ENCODE results near the gene SMYD3. TPM values are rescaled to one million over a fixed set of nuclear protein-coding genes. Genes with fewer than 3 reads are reported as not detected.

SMYD3 gene
- total RNA-seq, 1 experiment from 2014 or later, result 35.1 TPM

- Mint-ChIP-seq H3K4me3 (ENCODE audit: low read depth, unreplicated experiment) (no peak overlapping the region), H3K27me3 (ENCODE audit: unreplicated experiment) (no peaks in the 10 kb centered on the region), H3K4me1 (ENCODE audit: low read depth, unreplicated experiment) (no peaks in the 10 kb centered on the region), H3K27ac (ENCODE audit: unreplicated experiment) (no peak overlapping the region), H3K36me3 (ENCODE audit: insufficient read depth, unreplicated experiment) (no peaks in the 10 kb centered on the region), H3K9me3 (ENCODE audit: low read depth, unreplicated experiment) (no peaks in the 10 kb centered on the region)
- CTCF ChIA-PET, result no interaction called here
- BruUV-seq (replicated peaks), result no TSS peak
- intact Hi-C loops (cut with micrococcal nuclease; ENCODE audit: unreplicated experiment), result no loop called here
- TF ChIP-seq CTCF (IDR thresholded peaks at IDR 0.05; ENCODE audit: unreplicated experiment), result no peak
- DNase-seq, result no peak
These were observed 733.7 kb downstream of the SMYD3 start for GRCh38 chr1:245773344-245773743.

- no peak for TF ChIP-seq CTCF (IDR thresholded peaks at IDR 0.05; ENCODE audit: unreplicated experiment)
- intact Hi-C loops (cut with micrococcal nuclease; ENCODE audit: unreplicated experiment), result no loop called here
- no peak for DNase-seq
- no peaks in the 10 kb centered on the region for H3K27me3 Mint-ChIP-seq (ENCODE audit: unreplicated experiment)
- CTCF ChIA-PET, result no interaction called here
- H3K36me3 Mint-ChIP-seq (ENCODE audit: insufficient read depth, unreplicated experiment), result no peaks in the 10 kb centered on the region
- no TSS peak for BruUV-seq (replicated peaks)
- no peak overlapping the region for H3K27ac Mint-ChIP-seq (ENCODE audit: unreplicated experiment)
- H3K4me3 Mint-ChIP-seq (ENCODE audit: low read depth, unreplicated experiment), result no peak overlapping the region
- H3K4me1 Mint-ChIP-seq (ENCODE audit: low read depth, unreplicated experiment), result no peaks in the 10 kb centered on the region
- H3K9me3 Mint-ChIP-seq (ENCODE audit: low read depth, unreplicated experiment), result no peaks in the 10 kb centered on the region
These were observed 734.3 kb downstream of the SMYD3 start for GRCh38 chr1:245772739-245773138.

GRCh38 chr1:245772325-245772724 lies 734.8 kb downstream of the SMYD3 start:
- no TSS peak for BruUV-seq (replicated peaks)
- Mint-ChIP-seq H3K27me3 (ENCODE audit: unreplicated experiment) (no peaks in the 10 kb centered on the region), H3K27ac (ENCODE audit: unreplicated experiment) (no peak overlapping the region), H3K4me1 (ENCODE audit: low read depth, unreplicated experiment) (no peaks in the 10 kb centered on the region), H3K4me3 (ENCODE audit: low read depth, unreplicated experiment) (no peak overlapping the region), H3K9me3 (ENCODE audit: low read depth, unreplicated experiment) (no peaks in the 10 kb centered on the region), H3K36me3 (ENCODE audit: insufficient read depth, unreplicated experiment) (no peaks in the 10 kb centered on the region)
- intact Hi-C loops (cut with micrococcal nuclease; ENCODE audit: unreplicated experiment), result no loop called here
- DNase-seq, result no peak
- TF ChIP-seq CTCF (IDR thresholded peaks at IDR 0.05; ENCODE audit: unreplicated experiment), result no peak
- CTCF ChIA-PET, result no interaction called here

GRCh38 chr1:245771511-245772281 lies 735.4 kb downstream of the SMYD3 start:
- no peaks in the 10 kb centered on the region for H3K27me3 Mint-ChIP-seq (ENCODE audit: unreplicated experiment)

More at GRCh38 chr1:245771511-245772281, 735.4 kb downstream of the SMYD3 start:
- intact Hi-C loops (cut with micrococcal nuclease; ENCODE audit: unreplicated experiment), result no loop called here
- H3K4me1 Mint-ChIP-seq (ENCODE audit: low read depth, unreplicated experiment), result no peaks in the 10 kb centered on the region
- CTCF ChIA-PET, result no interaction called here
- no peak for TF ChIP-seq CTCF (IDR thresholded peaks at IDR 0.05; ENCODE audit: unreplicated experiment)
- H3K27ac Mint-ChIP-seq (ENCODE audit: unreplicated experiment), result no peak overlapping the region
- no peak overlapping the region for H3K4me3 Mint-ChIP-seq (ENCODE audit: low read depth, unreplicated experiment)
- no TSS peak for BruUV-seq (replicated peaks)
- H3K9me3 Mint-ChIP-seq (ENCODE audit: low read depth, unreplicated experiment), result no peaks in the 10 kb centered on the region
- H3K36me3 Mint-ChIP-seq (ENCODE audit: insufficient read depth, unreplicated experiment), result no peaks in the 10 kb centered on the region
- DNase-seq, result no peak
